Prostate gland (tissue), 2 donors: ENCODE data around the gene DHRS2.

Source experiments
- POLR2A ChIP-seq: fragments of 450-650 bp; IDR thresholded peaks from one replicate; pipeline ENCODE4 v1.6.1; 2016; ENCODE audit warnings: antibody characterized with exemption, mild to moderate bottlenecking
- TF ChIP-seq, protein P1 (sequence below), 4 experiments: fragments of 200-600 bp in 2 of 4; fragments of 450-650 bp in 2 of 4; sonication (generic) in 2 of 4; IDR thresholded peaks; 1 replicate in 3 of 4; 2 replicates in 1 of 4; pipeline ENCODE4 v1.5.1; 2016 to 2019; ENCODE audit warnings: antibody characterized with exemption in 4 of 4, mild to moderate bottlenecking in 2 of 4, moderate library complexity in 2 of 4

DNA sequence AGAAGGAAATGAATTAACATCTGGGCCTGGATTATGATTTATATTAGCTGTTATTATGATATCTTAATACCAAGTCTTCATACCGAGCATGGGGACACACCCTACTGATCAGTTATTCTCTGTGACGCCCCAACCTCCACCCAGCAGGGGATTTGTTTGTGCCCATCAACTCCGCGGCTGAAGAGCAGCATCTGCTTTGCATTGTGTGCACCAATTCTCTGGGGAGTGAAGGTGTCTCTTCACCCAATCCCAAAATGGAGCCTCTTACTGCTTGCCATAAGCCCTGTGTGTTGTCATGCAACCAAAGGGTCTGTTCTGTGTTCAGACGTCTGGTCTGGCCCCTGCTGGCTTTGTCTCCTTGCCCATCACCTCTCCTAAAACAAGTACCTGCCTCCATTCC lies 25.4 kb downstream of the DHRS2 start:
- TF ChIP-seq, protein P1, sequence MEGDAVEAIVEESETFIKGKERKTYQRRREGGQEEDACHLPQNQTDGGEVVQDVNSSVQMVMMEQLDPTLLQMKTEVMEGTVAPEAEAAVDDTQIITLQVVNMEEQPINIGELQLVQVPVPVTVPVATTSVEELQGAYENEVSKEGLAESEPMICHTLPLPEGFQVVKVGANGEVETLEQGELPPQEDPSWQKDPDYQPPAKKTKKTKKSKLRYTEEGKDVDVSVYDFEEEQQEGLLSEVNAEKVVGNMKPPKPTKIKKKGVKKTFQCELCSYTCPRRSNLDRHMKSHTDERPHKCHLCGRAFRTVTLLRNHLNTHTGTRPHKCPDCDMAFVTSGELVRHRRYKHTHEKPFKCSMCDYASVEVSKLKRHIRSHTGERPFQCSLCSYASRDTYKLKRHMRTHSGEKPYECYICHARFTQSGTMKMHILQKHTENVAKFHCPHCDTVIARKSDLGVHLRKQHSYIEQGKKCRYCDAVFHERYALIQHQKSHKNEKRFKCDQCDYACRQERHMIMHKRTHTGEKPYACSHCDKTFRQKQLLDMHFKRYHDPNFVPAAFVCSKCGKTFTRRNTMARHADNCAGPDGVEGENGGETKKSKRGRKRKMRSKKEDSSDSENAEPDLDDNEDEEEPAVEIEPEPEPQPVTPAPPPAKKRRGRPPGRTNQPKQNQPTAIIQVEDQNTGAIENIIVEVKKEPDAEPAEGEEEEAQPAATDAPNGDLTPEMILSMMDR (IDR thresholded peaks at IDR 0.05) = no peak
- TF ChIP-seq POLR2A = no peak
